H1 (cell line): Measurements from ENCODE around the gene CNDP1. TPM values are rescaled to one million over a fixed set of nuclear protein-coding genes. Genes with fewer than 3 reads are reported as not detected.

Source experiments
- ATF3 ChIP-seq: IDR thresholded peaks from 2 replicates; pipeline ENCODE4 v1.6.1; 2011; ENCODE audit warnings: low read depth, mild to moderate bottlenecking, low read length; ENCODE audit not compliant: insufficient read depth
- BACH1 ChIP-seq: IDR thresholded peaks from 2 replicates; pipeline ENCODE4 v1.6.1; 2012; ENCODE audit warnings: low read length, improper control_type of control experiment
- MAX ChIP-seq: IDR thresholded peaks from 2 replicates; pipeline ENCODE4 v1.6.1; 2012; ENCODE audit warnings: inconsistent platforms
- SIRT6 ChIP-seq: IDR thresholded peaks from one replicate; pipeline ENCODE4 v1.7.1; 2012; ENCODE audit warnings: low read length, inconsistent platforms
- polyA plus RNA-seq, 7 experiments: library from polyadenylated mRNA; depleted of rRNA in 3 of 7; stranded (reverse) in 5 of 7; unstranded in 2 of 7; fragments of >200 nt in 5 of 7; fragments of 200-250 nt in 2 of 7; gene quantifications; 1 replicate in 5 of 7; 2 replicates in 1 of 7; 4 replicates in 1 of 7; pipeline versions ENCODE4 v1.2.1 to v1.2.3, GENCODE V29; 2011 to 2013; ENCODE audit warnings: missing spikeins in 2 of 7, mixed read lengths in 2 of 7
- total RNA-seq: library from RNA; stranded (reverse); fragmentation: NEBNext Ultra II Directional; extraction: Animal tissue kit (Norgen Biotek cat#: 25700); gene quantifications from 2 replicates; pipeline ENCODE4 v1.2.1, GENCODE V29; 2021

The CNDP1 gene
- total and polyA plus RNA-seq, 2 of the 8 experiments (the other 6 are each of a cell fraction or from before 2014, with no cell fraction given): 0.09 TPM; not detected in 1

- TF ChIP-seq ATF3 (no peak), MAX (no peak), SIRT6 (no peak), BACH1 (no peak)
These were observed 83.2 kb downstream of the CNDP1 start (continued) for GRCh38 chr18:74617486-74617885.
